Ramos (cell line): ENCODE results near the gene RPUSD2.

Experiments
- in situ Hi-C: fragments of 300-500 bp; cut with MboI; formaldehyde crosslinking; loops from one replicate; pipeline ENCODE4 v1.14.3; 2022; ENCODE audit warnings: low sequenced_read_pairs; ENCODE audit not compliant: unreplicated experiment

The RPUSD2 gene

GRCh38 chr15:40603935-40604334, 34.8 kb downstream of the RPUSD2 start:
- in situ Hi-C loops = no loop called here

DNA sequence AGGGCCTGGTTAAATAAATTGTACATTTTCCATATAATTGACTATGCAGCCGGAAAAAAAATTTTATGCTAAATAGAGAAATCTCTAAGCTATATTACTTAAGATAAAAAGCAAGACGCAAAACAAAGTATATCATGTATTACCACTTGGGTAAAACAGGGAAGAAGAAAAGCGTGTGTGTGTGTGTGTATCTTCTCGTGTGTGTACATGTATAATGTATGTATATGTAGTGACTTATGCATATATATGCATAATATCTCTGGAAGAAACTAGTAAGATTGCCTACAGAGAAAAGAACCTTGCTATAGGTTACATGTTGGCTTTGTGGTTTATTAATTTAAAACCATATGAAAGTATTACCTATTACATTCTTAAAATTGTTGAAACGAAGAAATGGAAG, 44.0 kb downstream of the RPUSD2 start:
- in situ Hi-C loops = no loop called here

GRCh38 chr15:40618023-40618422, 48.9 kb downstream of the RPUSD2 start:
- in situ Hi-C loops = no loop called here

GRCh38 chr15:40618906-40619305, 49.8 kb downstream of the RPUSD2 start:
- in situ Hi-C loops = no loop called here

DNA sequence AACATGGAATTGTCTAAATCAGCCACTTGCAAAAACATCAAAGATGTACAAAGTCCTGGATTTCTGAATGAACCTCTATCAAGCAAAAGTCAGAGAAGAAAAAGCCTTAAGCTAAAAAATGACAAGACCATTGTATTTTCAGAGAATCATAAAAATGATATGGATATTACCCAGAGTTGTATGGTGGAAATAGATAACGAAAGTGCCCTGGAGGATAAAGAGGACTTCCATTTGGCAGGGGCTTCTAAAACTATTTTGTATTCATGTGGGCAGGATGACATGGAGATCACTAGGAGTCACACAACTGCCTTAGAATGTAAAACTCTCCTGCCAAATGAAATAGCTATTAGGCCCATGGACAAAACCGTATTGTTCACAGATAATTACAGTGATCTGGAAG, 54.3 kb downstream of the RPUSD2 start:
- in situ Hi-C loops = no loop called here
